ENCODE measurements around the gene SPNS3. TPM values are rescaled to one million over a fixed set of nuclear protein-coding genes. Genes with fewer than 3 reads are reported as not detected.

SPNS3 gene
- total and polyA plus RNA-seq, 9 of the 15 experiments (the other 6 are each of a cell fraction or from before 2014, with no cell fraction given): not detected

GRCh38 chr17:4485676-4486646 is 52.2 kb downstream of the SPNS3 start:
- Histone ChIP-seq H2AFZ (ENCODE audit: low read depth, low read length) (no peak overlapping the region), H3K27ac (ENCODE audit: extremely low read depth, low read depth, low read length) (no peak overlapping the region), H3K4me2 (ENCODE audit: insufficient read depth, low read length) (no peak overlapping the region), H3K27me3 (ENCODE audit: control insufficient read depth in 2 of 2, insufficient read depth in 2 of 2, low read length in 2 of 2) (peaks cover 3 to 55% of the 10 kb centered on the region in 2 experiments; a peak in 4 of 5 replicates), H3K79me2 (ENCODE audit: control insufficient read depth, insufficient read depth, low read length) (no peaks in the 10 kb centered on the region), H3K9me3 (replicated peaks; ENCODE audit: control insufficient read depth, insufficient read depth, low read depth, low read length) (no peaks in the 10 kb centered on the region), H3K36me3 (ENCODE audit: control insufficient read depth, insufficient read depth, low read length) (no peaks in the 10 kb centered on the region), H3K4me3 (no peak overlapping the region), H3K4me1 (replicated peaks in 1 of 2; ENCODE audit: control insufficient read depth in 2 of 2, insufficient read depth in 2 of 2, low read length in 2 of 2) (no peaks in the 10 kb centered on the region), H3K9me1 (ENCODE audit: control insufficient read depth, insufficient read depth, low read length) (no peaks in the 10 kb centered on the region), H3K9ac (ENCODE audit: insufficient read depth in 1 of 2, low read depth in 2 of 2, low read length in 2 of 2) (no peak overlapping the region), H4K20me1 (replicated peaks; ENCODE audit: control insufficient read depth, insufficient read depth, low read length) (no peaks in the 10 kb centered on the region)
- no peak for ATAC-seq
- intact Hi-C loops (cut with micrococcal nuclease): no loop called here
- FAIRE-seq: no peak
- ChIA-PET POLR2A (no interaction called here), CTCF (ENCODE audit: low intra/inter-chr PET ratio) (interaction anchor here (0.7 kb wide), 1 partner anchor 40 kb away, joined by 3 read pairs; no protein-coding TSS in a partner anchor)
- no peak for DNase-seq (ENCODE audit: extremely low read depth in 1 of 4, low spot score in 3 of 4)
- 2% methylated on average over 14 of the region's 31 CpGs for WGBS (ENCODE audit: insufficient coverage, low coverage, missing lambda C conversion rate)
- TF ChIP-seq ZNF75A (CRISPR knock-in tag; IDR thresholded peaks at IDR 0.05): no peak
- TF ChIP-seq DDX20 (tag; IDR thresholded peaks at IDR 0.05; ENCODE audit: low read depth): no peak
- TF ChIP-seq SMC3 (conservative IDR thresholded peaks at IDR 0.05; ENCODE audit: insufficient read depth, low read depth, low read length): no peak
- no peak for TF ChIP-seq HDAC1 (IDR thresholded peaks at IDR 0.05)
- TF ChIP-seq SETDB1 (IDR thresholded peaks at IDR 0.05; ENCODE audit: low read length): no peak
- TF ChIP-seq ZNF766 (CRISPR knock-in tag; conservative IDR thresholded peaks at IDR 0.05): no peak
- TF ChIP-seq RFX1 (IDR thresholded peaks at IDR 0.05): no peak
- TF ChIP-seq SMARCA4 (IDR thresholded peaks at IDR 0.05): no peak
- TF ChIP-seq TARDBP (IDR thresholded peaks at IDR 0.05): no peak
- TF ChIP-seq RFX5 (IDR thresholded peaks at IDR 0.05; ENCODE audit: low read depth, low read length): no peak
- TF ChIP-seq SPI1 (IDR thresholded peaks at IDR 0.05; ENCODE audit: borderline replicate concordance, low read depth, low read length): no peak
- no peak for TF ChIP-seq DLX4 (CRISPR knock-in tag; IDR thresholded peaks at IDR 0.05)
- TF ChIP-seq ZNF551 (CRISPR knock-in tag; IDR thresholded peaks at IDR 0.05): no peak
- no peak for TF ChIP-seq TAF9B (IDR thresholded peaks at IDR 0.05; ENCODE audit: partially characterized antibody)
- no peak for TF ChIP-seq JUNB (CRISPR knock-in tag; conservative IDR thresholded peaks at IDR 0.05)
- no peak for TF ChIP-seq YBX1 (IDR thresholded peaks at IDR 0.05)
- TF ChIP-seq CBX8 (IDR thresholded peaks at IDR 0.05; ENCODE audit: borderline replicate concordance, extremely low read depth, low read depth, low read length, poor library complexity, severe bottlenecking): no peak
- TF ChIP-seq ZNF124 (CRISPR knock-in tag; IDR thresholded peaks at IDR 0.05): no peak
- no peak for TF ChIP-seq E2F3 (CRISPR knock-in tag; IDR thresholded peaks at IDR 0.05)
- in situ Hi-C loops (cut with MboI): no loop called here
- no TSS peak for BruUV-seq (replicated peaks)

Data from K562 (cell line).